ENCODE results near the gene IPO11.
A peak's percentile ranks its signal among the peaks of the same experiment; 100 is the strongest.
"Not testable (repeated sequence)": the region's sequence is repeated elsewhere in the genome, so short reads cannot be mapped to it uniquely, and the experiment has no call there.

The IPO11 gene

GRCh38 chr5:62616615-62617277 is 204.2 kb downstream of the IPO11 start:
- TF ChIP-seq, protein P1, sequence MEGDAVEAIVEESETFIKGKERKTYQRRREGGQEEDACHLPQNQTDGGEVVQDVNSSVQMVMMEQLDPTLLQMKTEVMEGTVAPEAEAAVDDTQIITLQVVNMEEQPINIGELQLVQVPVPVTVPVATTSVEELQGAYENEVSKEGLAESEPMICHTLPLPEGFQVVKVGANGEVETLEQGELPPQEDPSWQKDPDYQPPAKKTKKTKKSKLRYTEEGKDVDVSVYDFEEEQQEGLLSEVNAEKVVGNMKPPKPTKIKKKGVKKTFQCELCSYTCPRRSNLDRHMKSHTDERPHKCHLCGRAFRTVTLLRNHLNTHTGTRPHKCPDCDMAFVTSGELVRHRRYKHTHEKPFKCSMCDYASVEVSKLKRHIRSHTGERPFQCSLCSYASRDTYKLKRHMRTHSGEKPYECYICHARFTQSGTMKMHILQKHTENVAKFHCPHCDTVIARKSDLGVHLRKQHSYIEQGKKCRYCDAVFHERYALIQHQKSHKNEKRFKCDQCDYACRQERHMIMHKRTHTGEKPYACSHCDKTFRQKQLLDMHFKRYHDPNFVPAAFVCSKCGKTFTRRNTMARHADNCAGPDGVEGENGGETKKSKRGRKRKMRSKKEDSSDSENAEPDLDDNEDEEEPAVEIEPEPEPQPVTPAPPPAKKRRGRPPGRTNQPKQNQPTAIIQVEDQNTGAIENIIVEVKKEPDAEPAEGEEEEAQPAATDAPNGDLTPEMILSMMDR (IDR thresholded peaks at IDR 0.05), result no peak
- Mint-ChIP-seq H3K36me3 (ENCODE audit: low read depth) (peaks cover 39% of the 10 kb centered on the region), H3K27ac (no peak overlapping the region), H3K9me3 (peaks cover 20% of the 10 kb centered on the region), H3K4me1 (peaks cover 21% of the 10 kb centered on the region), H3K4me3 (no peak overlapping the region), H3K27me3 (ENCODE audit: low read depth, poor library complexity) (no peaks in the 10 kb centered on the region)
- no peak for DNase-seq

DNA sequence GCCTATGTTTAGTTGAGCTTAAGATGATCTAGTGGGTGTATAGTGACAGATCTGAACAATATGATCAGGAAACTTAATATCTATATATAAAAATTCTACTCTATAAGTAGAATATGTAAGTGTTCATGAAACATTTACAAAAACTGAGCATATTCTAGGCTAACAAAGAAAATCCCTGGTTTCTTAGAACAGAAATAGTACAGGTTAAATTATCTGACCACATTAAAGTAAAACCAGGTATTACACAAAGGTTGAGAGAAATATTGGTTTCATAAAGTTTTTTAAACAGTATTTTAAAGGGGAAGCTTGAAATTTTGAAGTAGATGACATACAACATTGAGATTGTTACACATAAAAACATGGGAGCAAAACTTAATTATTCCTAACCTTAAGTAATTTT is 205.4 kb downstream of the IPO11 start:
- Mint-ChIP-seq H3K36me3 (ENCODE audit: low read depth) (peaks cover 35% of the 10 kb centered on the region), H3K27me3 (ENCODE audit: low read depth, poor library complexity) (no peaks in the 10 kb centered on the region), H3K9me3 (peaks cover 17% of the 10 kb centered on the region), H3K4me1 (peaks cover 23% of the 10 kb centered on the region), H3K4me3 (no peak overlapping the region), H3K27ac (no peak overlapping the region)
- DNase-seq, result no peak
- TF ChIP-seq, protein P1 (IDR thresholded peaks at IDR 0.05), result no peak

DNA sequence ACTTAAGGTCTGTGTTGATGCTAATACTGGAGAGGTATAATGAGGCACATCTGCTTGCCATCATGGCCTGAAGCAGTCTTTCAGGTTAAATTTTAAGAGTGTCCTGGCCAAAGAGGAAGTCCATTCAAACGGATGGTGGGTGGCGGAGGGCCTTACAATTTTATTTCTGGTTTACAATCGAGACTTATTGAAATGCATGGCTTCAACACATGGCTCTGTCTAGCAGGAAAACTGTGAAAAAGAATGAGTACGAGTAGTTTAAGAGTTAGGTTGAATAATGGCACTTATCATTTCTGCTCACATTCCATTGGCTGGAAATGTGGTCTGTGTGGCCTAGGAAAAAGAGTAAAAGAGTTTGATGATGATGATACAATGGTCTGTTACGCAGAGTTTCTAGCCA is 208.2 kb downstream of the IPO11 start:
- TF ChIP-seq, protein P1 (IDR thresholded peaks at IDR 0.05), result no peak
- H3K27me3 Mint-ChIP-seq (ENCODE audit: low read depth, poor library complexity), result no peaks in the 10 kb centered on the region
- no peak overlapping the region for H3K4me3 Mint-ChIP-seq
- H3K27ac Mint-ChIP-seq, result peak overlapping the region; percentile 1
- no peak for DNase-seq
- H3K4me1 Mint-ChIP-seq, result peaks cover 17% of the 10 kb centered on the region
- peaks cover 14% of the 10 kb centered on the region for H3K36me3 Mint-ChIP-seq (ENCODE audit: low read depth)
- H3K9me3 Mint-ChIP-seq, result no peaks in the 10 kb centered on the region

GRCh38 chr5:62621280-62621679 is 208.7 kb downstream of the IPO11 start:
- H3K9me3 Mint-ChIP-seq, result no peaks in the 10 kb centered on the region
- peaks cover 14% of the 10 kb centered on the region for H3K4me1 Mint-ChIP-seq

DNA sequence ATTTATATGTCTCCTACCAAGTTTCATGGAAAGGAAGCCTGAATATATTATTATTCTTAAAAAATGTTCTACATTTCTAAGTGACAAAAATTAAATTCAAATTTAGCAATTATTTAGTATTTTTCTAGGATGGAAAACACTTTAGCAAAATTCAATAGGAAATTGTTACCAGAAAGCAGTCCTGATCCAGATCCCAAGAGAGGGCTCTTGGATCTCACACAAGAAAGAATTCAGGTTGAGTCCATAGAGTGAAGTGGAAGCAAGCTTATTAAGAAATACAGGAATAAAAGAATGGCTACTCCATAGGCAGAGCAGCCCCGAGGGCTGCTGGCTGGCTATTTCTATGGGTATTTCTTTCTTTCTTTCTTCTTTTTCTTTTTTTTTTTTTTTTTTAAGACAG is 210.7 kb downstream of the IPO11 start:
- H3K27ac Mint-ChIP-seq, result no peak overlapping the region
- H3K4me1 Mint-ChIP-seq, result peaks cover 14% of the 10 kb centered on the region
- TF ChIP-seq, protein P1 (IDR thresholded peaks at IDR 0.05), result no peak
- H3K4me3 Mint-ChIP-seq, result no peak overlapping the region
- no peaks in the 10 kb centered on the region for H3K9me3 Mint-ChIP-seq
- no peak for DNase-seq
- H3K27me3 Mint-ChIP-seq (ENCODE audit: low read depth, poor library complexity), result no peaks in the 10 kb centered on the region
- H3K36me3 Mint-ChIP-seq (ENCODE audit: low read depth), result peaks cover 10% of the 10 kb centered on the region

More at GRCh38 chr5:62621280-62621679, 208.7 kb downstream of the IPO11 start:
- peak; percentile 56 for DNase-seq
- Mint-ChIP-seq H3K27me3 (ENCODE audit: low read depth, poor library complexity) (no peaks in the 10 kb centered on the region), H3K36me3 (ENCODE audit: low read depth) (peaks cover 14% of the 10 kb centered on the region), H3K4me3 (peak overlapping the region; percentile 2), H3K27ac (peak overlapping the region; percentile 74)
- TF ChIP-seq, protein P1 (IDR thresholded peaks at IDR 0.05), result no peak

GRCh38 chr5:62624436-62624835 is 211.9 kb downstream of the IPO11 start:
- H3K9me3 Mint-ChIP-seq; H3K27ac Mint-ChIP-seq; DNase-seq; H3K27me3 Mint-ChIP-seq (ENCODE audit: low read depth, poor library complexity); H3K4me3 Mint-ChIP-seq: not testable (repeated sequence)
- Mint-ChIP-seq H3K4me1 (peaks cover 14% of the 10 kb centered on the region), H3K36me3 (ENCODE audit: low read depth) (peaks cover 13% of the 10 kb centered on the region)

All from nephron progenitor cell (in vitro differentiated cells).